Measurements from ENCODE around the gene EMCN.

DNA sequence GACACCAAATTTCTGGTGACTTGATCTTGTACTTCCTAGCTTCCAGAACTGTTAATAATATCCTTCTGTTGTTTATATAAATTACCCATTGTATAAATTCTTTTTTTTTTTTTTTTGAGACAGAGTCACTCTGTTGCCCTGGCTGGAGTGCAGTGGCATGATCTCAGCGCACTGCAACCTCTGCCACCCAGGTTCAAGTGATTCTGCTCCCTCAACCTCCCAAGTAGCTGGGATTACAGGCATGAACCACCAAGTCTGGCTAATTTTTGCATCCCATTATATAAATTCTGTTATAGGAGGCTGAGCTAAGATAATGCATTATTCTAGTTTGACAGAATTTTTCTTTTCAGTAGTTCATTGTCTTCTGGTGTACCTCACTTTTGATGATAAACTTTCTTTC lies 170.6 kb downstream of the EMCN start:
- TF ChIP-seq, protein P1, sequence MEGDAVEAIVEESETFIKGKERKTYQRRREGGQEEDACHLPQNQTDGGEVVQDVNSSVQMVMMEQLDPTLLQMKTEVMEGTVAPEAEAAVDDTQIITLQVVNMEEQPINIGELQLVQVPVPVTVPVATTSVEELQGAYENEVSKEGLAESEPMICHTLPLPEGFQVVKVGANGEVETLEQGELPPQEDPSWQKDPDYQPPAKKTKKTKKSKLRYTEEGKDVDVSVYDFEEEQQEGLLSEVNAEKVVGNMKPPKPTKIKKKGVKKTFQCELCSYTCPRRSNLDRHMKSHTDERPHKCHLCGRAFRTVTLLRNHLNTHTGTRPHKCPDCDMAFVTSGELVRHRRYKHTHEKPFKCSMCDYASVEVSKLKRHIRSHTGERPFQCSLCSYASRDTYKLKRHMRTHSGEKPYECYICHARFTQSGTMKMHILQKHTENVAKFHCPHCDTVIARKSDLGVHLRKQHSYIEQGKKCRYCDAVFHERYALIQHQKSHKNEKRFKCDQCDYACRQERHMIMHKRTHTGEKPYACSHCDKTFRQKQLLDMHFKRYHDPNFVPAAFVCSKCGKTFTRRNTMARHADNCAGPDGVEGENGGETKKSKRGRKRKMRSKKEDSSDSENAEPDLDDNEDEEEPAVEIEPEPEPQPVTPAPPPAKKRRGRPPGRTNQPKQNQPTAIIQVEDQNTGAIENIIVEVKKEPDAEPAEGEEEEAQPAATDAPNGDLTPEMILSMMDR (IDR thresholded peaks at IDR 0.05; ENCODE audit: insufficient read depth, low read length) = no peak
- TF ChIP-seq POLR2AphosphoS5 (IDR thresholded peaks at IDR 0.05; ENCODE audit: low read depth) (no peak), GABPA (IDR thresholded peaks at IDR 0.05; ENCODE audit: low read depth) (no peak), SPI1 (IDR thresholded peaks at IDR 0.05; ENCODE audit: borderline replicate concordance, low read depth) (no peak)
- TF ChIP-seq, protein P2, sequence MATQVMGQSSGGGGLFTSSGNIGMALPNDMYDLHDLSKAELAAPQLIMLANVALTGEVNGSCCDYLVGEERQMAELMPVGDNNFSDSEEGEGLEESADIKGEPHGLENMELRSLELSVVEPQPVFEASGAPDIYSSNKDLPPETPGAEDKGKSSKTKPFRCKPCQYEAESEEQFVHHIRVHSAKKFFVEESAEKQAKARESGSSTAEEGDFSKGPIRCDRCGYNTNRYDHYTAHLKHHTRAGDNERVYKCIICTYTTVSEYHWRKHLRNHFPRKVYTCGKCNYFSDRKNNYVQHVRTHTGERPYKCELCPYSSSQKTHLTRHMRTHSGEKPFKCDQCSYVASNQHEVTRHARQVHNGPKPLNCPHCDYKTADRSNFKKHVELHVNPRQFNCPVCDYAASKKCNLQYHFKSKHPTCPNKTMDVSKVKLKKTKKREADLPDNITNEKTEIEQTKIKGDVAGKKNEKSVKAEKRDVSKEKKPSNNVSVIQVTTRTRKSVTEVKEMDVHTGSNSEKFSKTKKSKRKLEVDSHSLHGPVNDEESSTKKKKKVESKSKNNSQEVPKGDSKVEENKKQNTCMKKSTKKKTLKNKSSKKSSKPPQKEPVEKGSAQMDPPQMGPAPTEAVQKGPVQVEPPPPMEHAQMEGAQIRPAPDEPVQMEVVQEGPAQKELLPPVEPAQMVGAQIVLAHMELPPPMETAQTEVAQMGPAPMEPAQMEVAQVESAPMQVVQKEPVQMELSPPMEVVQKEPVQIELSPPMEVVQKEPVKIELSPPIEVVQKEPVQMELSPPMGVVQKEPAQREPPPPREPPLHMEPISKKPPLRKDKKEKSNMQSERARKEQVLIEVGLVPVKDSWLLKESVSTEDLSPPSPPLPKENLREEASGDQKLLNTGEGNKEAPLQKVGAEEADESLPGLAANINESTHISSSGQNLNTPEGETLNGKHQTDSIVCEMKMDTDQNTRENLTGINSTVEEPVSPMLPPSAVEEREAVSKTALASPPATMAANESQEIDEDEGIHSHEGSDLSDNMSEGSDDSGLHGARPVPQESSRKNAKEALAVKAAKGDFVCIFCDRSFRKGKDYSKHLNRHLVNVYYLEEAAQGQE (IDR thresholded peaks at IDR 0.05; ENCODE audit: insufficient replicate concordance, low read depth) = no peak

Data from HL-60 (cell line).